GM12878 (cell line): ENCODE measurements around the gene KRTAP5-8. TPM values are rescaled to one million over a fixed set of nuclear protein-coding genes. Genes with fewer than 3 reads are reported as not detected.

Experiments used
- ATAC-seq: fragments of 200-7000 bp; cut with Tn5 transposase; 3 replicates; pipeline ENCODE4 v1.9.1; 2020; ENCODE audit warnings: mild to moderate bottlenecking, moderate library complexity
- BruUV-seq: library from RNA; stranded (reverse); fragments of 400-500 nt; replicated peaks from 2 replicates; lab custom pipeline; 2021; lab: Mats Ljungman, UMichigan
- CTCF ChIA-PET: fragments of 300-600 bp; sonication (Branson Sonifier 250); formaldehyde crosslinking; extraction: SDS; loops from one replicate; lab custom pipeline; 2021; ENCODE audit warnings: inconsistent platforms; lab: Yijun Ruan, JAX
- POLR2A ChIA-PET: fragments of 350-600 bp; formaldehyde crosslinking; extraction: SDS; loops from one replicate; lab custom pipeline; 2021; ENCODE audit warnings: inconsistent platforms; lab: Charles Lee
- RAD21 ChIA-PET: fragments of 300-600 bp; sonication (Branson Sonifier 250); formaldehyde crosslinking; loops from one replicate; lab custom pipeline; 2023; ENCODE audit warnings: antibody characterized with exemption; ENCODE audit not compliant: unreplicated experiment; lab: Charles Lee
- SMC1A ChIA-PET: fragments of 300-600 bp; sonication (Branson Sonifier 250); formaldehyde crosslinking; loops from one replicate; lab custom pipeline; 2023; ENCODE audit not compliant: unreplicated experiment, uncharacterized antibody; lab: Charles Lee
- DNase-seq: peaks from one replicate; pipeline ENCODE4 v3.0.0-alpha.2; 2011; ENCODE audit warnings: low read depth, low spot score
- FAIRE-seq: peaks from 3 replicates; lab custom pipeline; 2011; peaks lifted over from hg19 to GRCh38; lab: Jason Lieb, UNC
- H2AFZ ChIP-seq: 2 replicates; pipeline ENCODE4 v1.6.0; 2011; ENCODE audit warnings: low read depth, low read length, control low read depth; ENCODE audit not compliant: control insufficient read depth
- H3K27ac ChIP-seq: 2 replicates; pipeline ENCODE4 v1.5.1; 2011; ENCODE audit warnings: control low read depth; ENCODE audit not compliant: control insufficient read depth, insufficient read depth
- H3K27me3 ChIP-seq, 2 experiments: replicated peaks in 1 of 2; 2 replicates each; pipeline versions ENCODE4 v1.6.0 to v1.6.1; 2011; ENCODE audit warnings: low read length in 1 of 2; ENCODE audit not compliant: control insufficient read depth in 2 of 2, insufficient read depth in 2 of 2
- H3K36me3 ChIP-seq, 2 experiments: 2 replicates each; pipeline ENCODE4 v1.5.1; 2011; ENCODE audit warnings: low read length in 1 of 2; ENCODE audit not compliant: control insufficient read depth in 2 of 2, insufficient read depth in 2 of 2
- H3K4me1 ChIP-seq: 2 replicates; pipeline ENCODE4 v1.6.1; 2011; ENCODE audit warnings: mild to moderate bottlenecking, low read length, moderate library complexity, mixed read lengths; ENCODE audit not compliant: control insufficient read depth, insufficient read depth
- H3K4me2 ChIP-seq: 2 replicates; pipeline ENCODE4 v1.6.0; 2011; ENCODE audit warnings: control low read depth; ENCODE audit not compliant: control insufficient read depth, insufficient read depth
- H3K4me3 ChIP-seq: fragments of 200-600 bp; sonication (generic); 2 replicates; pipeline ENCODE4 v1.5.1; 2016
- H3K79me2 ChIP-seq: 2 replicates; pipeline ENCODE4 v1.6.0; 2011; ENCODE audit warnings: low read length; ENCODE audit not compliant: control insufficient read depth, insufficient read depth
- H3K9ac ChIP-seq: 2 replicates; pipeline ENCODE4 v1.8.0; 2011; ENCODE audit warnings: low read length, control low read depth, mixed read lengths; ENCODE audit not compliant: control insufficient read depth, insufficient read depth
- H3K9me3 ChIP-seq: replicated peaks from 3 replicates; pipeline ENCODE4 v1.5.1; 2011; ENCODE audit warnings: mild to moderate bottlenecking, low read length; ENCODE audit not compliant: control insufficient read depth, insufficient read depth
- H4K20me1 ChIP-seq: 2 replicates; pipeline ENCODE4 v1.6.0; 2011; ENCODE audit not compliant: control insufficient read depth, insufficient read depth
- CHD2 ChIP-seq: IDR thresholded peaks from 2 replicates; pipeline ENCODE4 v1.6.1; 2011; ENCODE audit warnings: low read depth, low read length, improper control_type of control experiment, borderline replicate concordance
- CHD4 ChIP-seq: fragments of 200-600 bp; sonication (generic); IDR thresholded peaks from 2 replicates; pipeline ENCODE4 v1.6.1; 2016; ENCODE audit warnings: mild to moderate bottlenecking
- EP300 ChIP-seq, 2 experiments: fragments of 150-350 bp in 1 of 2; IDR thresholded peaks; 2 replicates each; pipeline ENCODE4 v1.6.1; 2011 to 2012; ENCODE audit warnings: low read depth in 2 of 2, low read length in 2 of 2, borderline replicate concordance in 1 of 2, improper control_type of control experiment in 1 of 2, inconsistent platforms in 1 of 2; ENCODE audit not compliant: control insufficient read depth in 1 of 2
- EZH2 ChIP-seq: IDR thresholded peaks from 2 replicates; pipeline ENCODE4 v1.6.1; 2012; ENCODE audit warnings: low read depth, mild to moderate bottlenecking, control low read depth, inconsistent platforms, low read length, borderline replicate concordance; ENCODE audit not compliant: control insufficient read depth
- FOXK2 ChIP-seq: fragments of 450-650 bp; IDR thresholded peaks from 2 replicates; pipeline ENCODE4 v1.6.1; 2017; ENCODE audit warnings: mild to moderate bottlenecking, moderate library complexity
- HDAC2 ChIP-seq: fragments of 200-600 bp; sonication (generic); IDR thresholded peaks from 2 replicates; pipeline ENCODE4 v1.6.1; 2017
- HDAC6 ChIP-seq: fragments of 200-600 bp; sonication (generic); IDR thresholded peaks from one replicate; pipeline ENCODE4 v1.8.0; 2017; ENCODE audit warnings: antibody characterized with exemption; ENCODE audit not compliant: unreplicated experiment
- HSF1 ChIP-seq: fragments of 150-350 bp; IDR thresholded peaks from 2 replicates; pipeline ENCODE4 v1.6.1; 2014; ENCODE audit warnings: mild to moderate bottlenecking, low read depth, low read length
- PKNOX1 ChIP-seq: fragments of 450-650 bp; IDR thresholded peaks from 2 replicates; pipeline ENCODE4 v1.6.1; 2016; ENCODE audit warnings: mild to moderate bottlenecking
- RELA ChIP-seq: fragments of 450-650 bp; IDR thresholded peaks from 2 replicates; pipeline ENCODE4 v1.8.0; 2014; ENCODE audit warnings: borderline replicate concordance; ENCODE audit not compliant: partially characterized antibody
- SMAD1 ChIP-seq: fragments of 450-650 bp; IDR thresholded peaks from 2 replicates; pipeline ENCODE4 v1.6.1; 2018; ENCODE audit warnings: mild to moderate bottlenecking, low read depth; ENCODE audit not compliant: partially characterized antibody
- SUZ12 ChIP-seq: fragments of 200-600 bp; sonication (generic); IDR thresholded peaks from one replicate; pipeline ENCODE4 v1.6.1; 2018; ENCODE audit warnings: antibody characterized with exemption, mild to moderate bottlenecking; ENCODE audit not compliant: unreplicated experiment
- USF2 ChIP-seq: IDR thresholded peaks from 2 replicates; pipeline ENCODE4 v1.6.1; 2011; ENCODE audit warnings: low read depth, low read length, improper control_type of control experiment, borderline replicate concordance
- WGBS: methylation state at CpG from one replicate; pipeline ENCODE4 v1.1.6; 2016; ENCODE audit warnings: low lambda C conversion rate; ENCODE audit not compliant: insufficient replicate concordance, insufficient coverage; ENCODE audit errors: missing lambda C conversion rate; 5-methylcytosine and 5-hydroxymethylcytosine counted together
- in situ Hi-C: fragments of 300-500 bp; cut with MboI; formaldehyde crosslinking; loops from 9 replicates; pipeline ENCODE4 v1.14.3; 2018; ENCODE audit warnings: mixed read lengths
- intact Hi-C: fragments of 100-400 bp; cut with micrococcal nuclease; formaldehyde crosslinking; loops from one replicate; pipeline ENCODE4 v1.14.2; 2022; ENCODE audit not compliant: unreplicated experiment
- polyA plus RNA-seq, 11 experiments: library from polyadenylated mRNA; depleted of rRNA in 4 of 11; unstranded in 6 of 11; stranded (reverse) in 5 of 11; fragments of >200 nt; fragmentation: Nextera tagmentation in 4 of 11; fragmentation: Illumina TruSeq in 1 of 11; extraction: Ambion mirVana in 4 of 11; extraction: Trizol in 1 of 11; gene quantifications; 1 replicate in 1 of 11; 2 replicates in 10 of 11; pipeline versions ENCODE4 v1.2.1 to v1.2.3, GENCODE V29; 2011 to 2016; ENCODE audit warnings: inconsistent platforms in 2 of 11, missing spikeins in 2 of 11, low read depth in 1 of 11
- total RNA-seq, 4 experiments: library from RNA; depleted of rRNA in 3 of 4; stranded (reverse); fragments of >200 nt in 3 of 4; fragmentation: Illumina TruSeq in 1 of 4; extraction: Trizol in 1 of 4; gene quantifications; 2 replicates each; pipeline versions ENCODE4 v1.2.1 to v1.2.3, GENCODE V29; 2013 to 2021

KRTAP5-8 gene
- total and polyA plus RNA-seq, 10 of the 15 experiments (the other 5 are each of a cell fraction or from before 2014, with no cell fraction given): 0.07 to 0.36 (median 0.13) TPM; not detected in 6

- Histone ChIP-seq H3K36me3 (no peaks in the 10 kb centered on the region), H4K20me1 (no peaks in the 10 kb centered on the region), H3K4me3 (no peak within 1 kb of the TSS), H3K79me2 (no peaks in the 10 kb centered on the region), H3K4me1 (no peaks in the 10 kb centered on the region), H3K4me2 (no peak within 1 kb of the TSS), H3K27ac (no peak within 1 kb of the TSS), H2AFZ (no peak within 1 kb of the TSS), H3K9ac (no peak within 1 kb of the TSS), H3K9me3 (no peaks in the 10 kb centered on the region), H3K27me3 (no peaks in the 10 kb centered on the region)
- ChIA-PET POLR2A (interaction anchor here (0.6 kb wide), 1 partner anchor 422 kb away, joined by 5 read pairs; no protein-coding TSS in a partner anchor), RAD21 (no interaction called here), SMC1A (no interaction called here), CTCF (interaction anchor here (1.0 kb wide), 1 partner anchor 9 kb away, joined by 3 read pairs; no protein-coding TSS in a partner anchor)
- DNase-seq (no peak), FAIRE-seq (no peak), ATAC-seq (no peak)
- TF ChIP-seq CHD2: no peak
- TF ChIP-seq USF2: no peak
- no peak for TF ChIP-seq RELA
- TF ChIP-seq HSF1: no peak
- TF ChIP-seq FOXK2: no peak
- TF ChIP-seq PKNOX1: no peak
- TF ChIP-seq EP300 (IDR thresholded peaks at IDR 0.05; ENCODE audit: borderline replicate concordance in 1 of 2, control insufficient read depth in 1 of 2, low read depth in 2 of 2, low read length in 2 of 2): no peak
- no peak for TF ChIP-seq SUZ12
- TF ChIP-seq HDAC6: no peak
- TF ChIP-seq HDAC2: no peak
- TF ChIP-seq EZH2: no peak
- no peak for TF ChIP-seq CHD4
- TF ChIP-seq SMAD1: no peak
- intact Hi-C loops: loop anchor here (10.0 kb wide), 1 partner anchor 140 kb away; no protein-coding TSS in a partner anchor
- in situ Hi-C loops: no loop called here
- 21% methylated on average over 4 of the region's 5 CpGs for WGBS
- BruUV-seq: no TSS peak
Measured at GRCh38 chr11:71565263-71565662, 27.4 kb downstream of the KRTAP5-8 start, which contains the start of gene KRTAP5-10. Gene KRTAP5-10, plus strand, starts transcription at chr11:71565563. Its CDS starts 25 bp downstream, at chr11:71565588.
